ENCODE results near the gene TGFB3. TPM values are rescaled to one million over a fixed set of nuclear protein-coding genes. Genes with fewer than 3 reads are reported as not detected.

Gene TGFB3
- total RNA-seq, 1 experiment from 2014 or later = 1.6 TPM

DNA sequence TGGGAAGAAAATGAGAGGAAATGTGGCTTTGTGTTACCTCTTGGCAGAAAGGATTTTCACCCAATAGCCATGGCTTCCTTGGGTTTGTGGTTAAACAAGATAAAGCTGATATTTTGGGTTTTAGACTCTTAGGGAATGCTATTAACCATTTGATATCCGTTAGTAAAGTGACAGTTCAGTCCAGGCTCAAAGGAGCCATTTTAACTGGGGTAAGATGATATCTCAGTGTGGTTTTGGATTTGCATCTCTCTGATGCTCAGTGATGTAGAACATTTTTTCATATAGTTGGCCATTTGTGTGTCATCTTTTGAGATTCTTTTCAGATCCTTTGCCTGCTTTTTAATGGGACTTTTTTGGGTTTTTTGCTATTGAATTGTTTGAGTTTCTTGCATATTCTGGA, 33.9 kb upstream of the TGFB3 start (continued):
- TF ChIP-seq, protein P1, sequence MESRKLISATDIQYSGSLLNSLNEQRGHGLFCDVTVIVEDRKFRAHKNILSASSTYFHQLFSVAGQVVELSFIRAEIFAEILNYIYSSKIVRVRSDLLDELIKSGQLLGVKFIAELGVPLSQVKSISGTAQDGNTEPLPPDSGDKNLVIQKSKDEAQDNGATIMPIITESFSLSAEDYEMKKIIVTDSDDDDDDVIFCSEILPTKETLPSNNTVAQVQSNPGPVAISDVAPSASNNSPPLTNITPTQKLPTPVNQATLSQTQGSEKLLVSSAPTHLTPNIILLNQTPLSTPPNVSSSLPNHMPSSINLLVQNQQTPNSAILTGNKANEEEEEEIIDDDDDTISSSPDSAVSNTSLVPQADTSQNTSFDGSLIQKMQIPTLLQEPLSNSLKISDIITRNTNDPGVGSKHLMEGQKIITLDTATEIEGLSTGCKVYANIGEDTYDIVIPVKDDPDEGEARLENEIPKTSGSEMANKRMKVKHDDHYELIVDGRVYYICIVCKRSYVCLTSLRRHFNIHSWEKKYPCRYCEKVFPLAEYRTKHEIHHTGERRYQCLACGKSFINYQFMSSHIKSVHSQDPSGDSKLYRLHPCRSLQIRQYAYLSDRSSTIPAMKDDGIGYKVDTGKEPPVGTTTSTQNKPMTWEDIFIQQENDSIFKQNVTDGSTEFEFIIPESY (IDR thresholded peaks at IDR 0.05; ENCODE audit: extremely low read depth, insufficient replicate concordance, low read length) = no peak
- no peak for TF ChIP-seq POLR2AphosphoS5 (IDR thresholded peaks at IDR 0.05; ENCODE audit: low read depth, low read length)

DNA sequence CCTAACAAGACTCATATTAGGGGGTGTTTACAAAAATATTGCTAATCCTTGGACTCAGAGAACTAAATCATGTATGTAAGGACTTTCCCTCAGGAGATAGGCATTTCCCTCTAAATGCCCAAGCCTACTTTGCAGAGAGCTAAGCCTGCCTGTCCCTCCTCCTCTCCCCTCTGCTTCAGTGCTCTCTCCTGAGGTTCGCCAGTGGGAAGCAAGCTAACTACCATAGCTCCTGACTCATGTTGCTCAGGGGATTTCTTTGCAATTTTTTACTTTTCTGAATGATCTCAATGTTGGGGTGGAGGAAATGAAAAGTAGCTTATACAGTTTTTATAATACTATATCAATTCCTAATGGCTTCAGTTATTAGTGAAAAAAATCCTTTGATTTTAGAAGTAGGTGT, 33.4 kb upstream of the TGFB3 start:
- BruUV-seq (replicated peaks) = no TSS peak
- ChIA-PET RAD21 (ENCODE audit: low non-redundant PET in 1 of 2, low total read pairs in 2 of 2, uncharacterized antibody in 2 of 2, unreplicated experiment in 2 of 2) (no interaction called here), POLR2A (no interaction called here), CTCF (no interaction called here)
- ATAC-seq = no peak
- H3K79me2 ChIP-seq (ENCODE audit: insufficient read depth, low read length) = no peaks in the 10 kb centered on the region; the same call in 1 of the 2 replicates
- no peaks in the 10 kb centered on the region for H4K20me1 ChIP-seq (ENCODE audit: insufficient read depth)
- no peaks in the 10 kb centered on the region for H3K4me1 ChIP-seq (ENCODE audit: control insufficient read depth in 1 of 2, insufficient read depth in 2 of 2, low read length in 2 of 2)
- H3K9me3 ChIP-seq (ENCODE audit: control insufficient read depth in 1 of 2, insufficient read depth in 1 of 2, low read depth in 1 of 2, low read length in 2 of 2) = no peaks in the 10 kb centered on the region
- no peak overlapping the region for H3K4me3 ChIP-seq (replicated peaks in 1 of 2; ENCODE audit: low read depth in 1 of 2, low read length in 2 of 2)
- H3K27me3 ChIP-seq (ENCODE audit: insufficient read depth, low read length) = no peaks in the 10 kb centered on the region
- H3K36me3 ChIP-seq (ENCODE audit: control insufficient read depth in 1 of 2, insufficient read depth in 2 of 2, low read length in 2 of 2) = peaks cover 0 to 3% of the 10 kb centered on the region in 2 experiments; a peak in 2 of 4 replicates
- H3K27ac ChIP-seq (ENCODE audit: low read depth, low read length) = no peak overlapping the region
- H3K9me2 ChIP-seq (ENCODE audit: insufficient read depth) = no peaks in the 10 kb centered on the region
- H3K9ac ChIP-seq (ENCODE audit: low read length) = no peak overlapping the region
- no peak for DNase-seq (ENCODE audit: low read depth, low spot score)
- no peak overlapping the region for H2AFZ ChIP-seq (ENCODE audit: low read depth, low read length, poor library complexity, severe bottlenecking)
- TF ChIP-seq, protein P2, sequence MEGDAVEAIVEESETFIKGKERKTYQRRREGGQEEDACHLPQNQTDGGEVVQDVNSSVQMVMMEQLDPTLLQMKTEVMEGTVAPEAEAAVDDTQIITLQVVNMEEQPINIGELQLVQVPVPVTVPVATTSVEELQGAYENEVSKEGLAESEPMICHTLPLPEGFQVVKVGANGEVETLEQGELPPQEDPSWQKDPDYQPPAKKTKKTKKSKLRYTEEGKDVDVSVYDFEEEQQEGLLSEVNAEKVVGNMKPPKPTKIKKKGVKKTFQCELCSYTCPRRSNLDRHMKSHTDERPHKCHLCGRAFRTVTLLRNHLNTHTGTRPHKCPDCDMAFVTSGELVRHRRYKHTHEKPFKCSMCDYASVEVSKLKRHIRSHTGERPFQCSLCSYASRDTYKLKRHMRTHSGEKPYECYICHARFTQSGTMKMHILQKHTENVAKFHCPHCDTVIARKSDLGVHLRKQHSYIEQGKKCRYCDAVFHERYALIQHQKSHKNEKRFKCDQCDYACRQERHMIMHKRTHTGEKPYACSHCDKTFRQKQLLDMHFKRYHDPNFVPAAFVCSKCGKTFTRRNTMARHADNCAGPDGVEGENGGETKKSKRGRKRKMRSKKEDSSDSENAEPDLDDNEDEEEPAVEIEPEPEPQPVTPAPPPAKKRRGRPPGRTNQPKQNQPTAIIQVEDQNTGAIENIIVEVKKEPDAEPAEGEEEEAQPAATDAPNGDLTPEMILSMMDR (IDR thresholded peaks at IDR 0.05 in 2 of 3, conservative IDR thresholded peaks at IDR 0.05 in 1 of 3; ENCODE audit: borderline replicate concordance in 1 of 3, insufficient read depth in 1 of 3, low read depth in 2 of 3, low read length in 2 of 3) = no peak
- TF ChIP-seq POLR2AphosphoS5 (IDR thresholded peaks at IDR 0.05; ENCODE audit: low read depth, low read length) (no peak), CEBPB (IDR thresholded peaks at IDR 0.05; ENCODE audit: low read depth) (no peak), RAD21 (IDR thresholded peaks at IDR 0.05; ENCODE audit: low read depth) (no peak), CBX3 (IDR thresholded peaks at IDR 0.05; ENCODE audit: low read depth) (no peak), TCF7L2 (IDR thresholded peaks at IDR 0.05; ENCODE audit: borderline replicate concordance, extremely low read depth, insufficient read depth, insufficient read length) (no peak), JUND (IDR thresholded peaks at IDR 0.05) (no peak), ELF1 (IDR thresholded peaks at IDR 0.05; ENCODE audit: borderline replicate concordance, low read depth) (no peak), ZFX (IDR thresholded peaks at IDR 0.05) (no peak), ZNF274 (IDR thresholded peaks at IDR 0.05; ENCODE audit: low read depth, low read length) (no peak)
- TF ChIP-seq, protein P3, sequence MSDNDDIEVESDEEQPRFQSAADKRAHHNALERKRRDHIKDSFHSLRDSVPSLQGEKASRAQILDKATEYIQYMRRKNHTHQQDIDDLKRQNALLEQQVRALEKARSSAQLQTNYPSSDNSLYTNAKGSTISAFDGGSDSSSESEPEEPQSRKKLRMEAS (IDR thresholded peaks at IDR 0.05) = no peak
- TF ChIP-seq, protein P4, sequence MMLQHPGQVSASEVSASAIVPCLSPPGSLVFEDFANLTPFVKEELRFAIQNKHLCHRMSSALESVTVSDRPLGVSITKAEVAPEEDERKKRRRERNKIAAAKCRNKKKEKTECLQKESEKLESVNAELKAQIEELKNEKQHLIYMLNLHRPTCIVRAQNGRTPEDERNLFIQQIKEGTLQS (IDR thresholded peaks at IDR 0.05) = no peak
- TF ChIP-seq, protein P1 (IDR thresholded peaks at IDR 0.05; ENCODE audit: extremely low read depth, insufficient replicate concordance, low read length) = no peak
- TF ChIP-seq, protein P5, sequence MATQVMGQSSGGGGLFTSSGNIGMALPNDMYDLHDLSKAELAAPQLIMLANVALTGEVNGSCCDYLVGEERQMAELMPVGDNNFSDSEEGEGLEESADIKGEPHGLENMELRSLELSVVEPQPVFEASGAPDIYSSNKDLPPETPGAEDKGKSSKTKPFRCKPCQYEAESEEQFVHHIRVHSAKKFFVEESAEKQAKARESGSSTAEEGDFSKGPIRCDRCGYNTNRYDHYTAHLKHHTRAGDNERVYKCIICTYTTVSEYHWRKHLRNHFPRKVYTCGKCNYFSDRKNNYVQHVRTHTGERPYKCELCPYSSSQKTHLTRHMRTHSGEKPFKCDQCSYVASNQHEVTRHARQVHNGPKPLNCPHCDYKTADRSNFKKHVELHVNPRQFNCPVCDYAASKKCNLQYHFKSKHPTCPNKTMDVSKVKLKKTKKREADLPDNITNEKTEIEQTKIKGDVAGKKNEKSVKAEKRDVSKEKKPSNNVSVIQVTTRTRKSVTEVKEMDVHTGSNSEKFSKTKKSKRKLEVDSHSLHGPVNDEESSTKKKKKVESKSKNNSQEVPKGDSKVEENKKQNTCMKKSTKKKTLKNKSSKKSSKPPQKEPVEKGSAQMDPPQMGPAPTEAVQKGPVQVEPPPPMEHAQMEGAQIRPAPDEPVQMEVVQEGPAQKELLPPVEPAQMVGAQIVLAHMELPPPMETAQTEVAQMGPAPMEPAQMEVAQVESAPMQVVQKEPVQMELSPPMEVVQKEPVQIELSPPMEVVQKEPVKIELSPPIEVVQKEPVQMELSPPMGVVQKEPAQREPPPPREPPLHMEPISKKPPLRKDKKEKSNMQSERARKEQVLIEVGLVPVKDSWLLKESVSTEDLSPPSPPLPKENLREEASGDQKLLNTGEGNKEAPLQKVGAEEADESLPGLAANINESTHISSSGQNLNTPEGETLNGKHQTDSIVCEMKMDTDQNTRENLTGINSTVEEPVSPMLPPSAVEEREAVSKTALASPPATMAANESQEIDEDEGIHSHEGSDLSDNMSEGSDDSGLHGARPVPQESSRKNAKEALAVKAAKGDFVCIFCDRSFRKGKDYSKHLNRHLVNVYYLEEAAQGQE (IDR thresholded peaks at IDR 0.05; ENCODE audit: low read depth) = no peak
- H3K4me2 ChIP-seq (ENCODE audit: low read length) = no peak overlapping the region
- intact Hi-C loops (cut with micrococcal nuclease) = no loop called here
